Hepatic stellate cell (primary cell): ENCODE measurements around the gene NDFIP1.
"Not testable (repeated sequence)": the region's sequence is repeated elsewhere in the genome, so short reads cannot be mapped to it uniquely, and the experiment has no call there.

Source experiments
- DNase-seq: peaks from one replicate; pipeline ENCODE4 v3.0.0; 2011; ENCODE audit warnings: low spot score

Gene NDFIP1

DNA sequence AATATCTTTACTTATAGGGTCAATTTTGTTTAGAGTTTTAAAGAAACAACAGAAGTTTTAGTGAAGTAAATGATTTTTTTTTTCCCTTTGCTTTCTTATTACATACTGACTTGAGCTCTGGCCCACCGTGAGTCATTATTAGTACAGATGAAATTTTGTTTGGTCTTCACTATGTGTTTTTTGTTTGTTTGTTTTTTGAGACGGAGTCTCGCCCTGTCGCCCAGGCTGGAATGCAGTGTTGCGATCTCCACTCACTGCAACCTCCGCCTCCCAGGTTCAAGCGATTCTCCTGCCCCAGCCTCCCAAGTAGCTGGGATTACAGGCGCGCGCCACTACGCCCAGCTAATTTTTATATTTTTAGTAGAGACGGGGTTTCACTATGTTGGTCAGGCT is 45.9 kb downstream of the NDFIP1 start:
- not testable (repeated sequence) for DNase-seq

- DNase-seq = no peak
Measured at GRCh38 chr5:142156839-142157463, 48.4 kb downstream of the NDFIP1 start.

GRCh38 chr5:142159354-142159753 is 50.8 kb downstream of the NDFIP1 start:
- DNase-seq = no peak

- DNase-seq = no peak
Measured at GRCh38 chr5:142164315-142164714, 55.7 kb downstream of the NDFIP1 start.

DNA sequence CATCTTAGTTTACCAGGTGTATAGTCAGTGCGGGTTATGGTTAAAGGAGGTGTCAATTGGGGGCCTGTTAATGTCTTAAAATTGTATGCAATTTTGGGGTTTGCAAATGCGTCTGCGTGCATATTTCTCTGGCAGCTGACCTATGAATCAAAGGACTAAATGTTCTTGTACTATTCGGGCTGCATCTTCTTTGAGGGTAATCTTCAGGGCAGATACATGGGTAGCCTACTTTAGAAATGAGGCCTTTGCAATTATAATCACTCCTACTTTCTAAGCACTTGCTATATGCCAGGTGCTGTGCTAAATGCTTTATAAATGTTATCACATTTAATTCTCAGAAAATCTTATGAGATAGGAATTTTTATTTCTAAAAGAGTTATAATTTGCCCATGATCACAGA is 58.2 kb downstream of the NDFIP1 start:
- DNase-seq = no peak

GRCh38 chr5:142167458-142167857 is 58.9 kb downstream of the NDFIP1 start:
- no peak for DNase-seq

- DNase-seq = no peak
Measured at GRCh38 chr5:142168365-142168764, 59.8 kb downstream of the NDFIP1 start.

GRCh38 chr5:142170254-142170953 is 61.8 kb downstream of the NDFIP1 start:
- DNase-seq = no peak

- no peak for DNase-seq
Measured at GRCh38 chr5:142171270-142171669, 62.7 kb downstream of the NDFIP1 start.

GRCh38 chr5:142175039-142175438 is 66.5 kb downstream of the NDFIP1 start:
- no peak for DNase-seq

DNA sequence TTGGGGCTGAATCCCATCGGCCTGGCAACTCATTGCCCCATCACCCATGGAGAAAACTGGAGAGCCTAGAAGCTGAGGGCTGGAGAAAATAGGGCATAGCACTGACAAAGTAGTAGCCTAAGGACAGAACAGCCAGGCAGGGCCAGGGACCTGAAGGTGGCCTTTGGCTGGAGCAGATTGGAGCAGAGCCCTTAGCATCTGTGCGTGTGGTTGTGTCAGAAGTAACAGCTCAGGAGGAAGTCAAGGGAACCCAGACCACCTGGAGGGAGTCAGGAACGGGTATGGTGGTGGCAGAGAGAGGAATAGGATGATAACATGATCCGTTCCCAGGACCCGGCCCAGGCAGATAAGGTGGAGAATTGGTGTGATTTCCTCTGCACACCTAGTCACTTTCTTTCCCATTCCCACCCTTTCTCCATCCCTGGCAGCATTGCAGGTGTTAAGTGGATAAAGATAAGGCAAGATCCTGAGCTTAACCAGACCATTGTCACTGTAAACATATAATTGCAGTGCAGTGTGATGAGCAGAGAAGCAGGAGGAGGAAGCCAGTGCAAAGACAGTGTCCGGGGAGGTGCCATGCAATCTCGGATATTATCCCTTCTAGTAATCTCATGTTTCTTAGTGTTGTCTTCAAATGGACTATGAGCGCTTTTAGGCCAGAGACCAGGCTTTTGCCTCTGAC is 67.0 kb downstream of the NDFIP1 start:
- no peak for DNase-seq

DNA sequence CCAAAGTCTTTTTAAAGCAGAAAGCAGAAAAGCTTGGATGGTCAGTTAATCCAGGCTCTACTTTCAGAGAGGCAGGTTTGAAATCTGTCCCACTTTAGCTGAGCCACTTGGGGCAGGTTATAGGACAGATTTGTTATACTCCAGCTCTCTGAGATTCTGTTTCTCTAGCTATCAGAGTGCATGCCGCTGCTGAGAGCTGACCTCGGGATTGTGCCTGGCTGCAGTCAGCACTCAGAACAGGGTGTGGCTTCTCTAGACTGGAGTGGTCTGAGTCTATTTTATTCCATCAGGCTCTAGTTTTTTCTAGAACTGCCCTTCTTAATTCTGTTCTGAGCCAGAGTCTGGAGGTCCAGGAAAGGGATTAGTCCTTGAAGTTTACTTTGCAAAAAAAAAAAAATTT is 67.7 kb downstream of the NDFIP1 start:
- DNase-seq = no peak

DNA sequence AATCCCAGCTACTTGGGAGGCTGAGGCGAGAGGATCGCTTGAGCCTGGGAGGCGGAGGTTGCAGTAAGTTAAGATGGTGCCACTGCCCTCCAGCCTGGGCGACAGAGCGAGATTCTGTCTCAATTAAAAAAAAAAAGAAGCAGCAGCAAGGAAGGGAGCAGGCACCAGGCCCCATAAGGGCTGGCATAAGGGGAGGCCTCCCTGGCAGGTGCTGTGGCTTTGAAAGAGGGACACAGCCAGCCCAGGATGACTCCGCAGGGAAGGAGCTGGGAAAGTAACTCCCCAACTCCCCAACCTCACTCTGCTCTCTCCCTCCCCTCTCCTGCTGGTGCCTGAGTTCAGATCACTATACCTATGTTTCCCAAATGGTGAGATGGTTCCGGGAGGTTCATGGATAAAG is 70.1 kb downstream of the NDFIP1 start:
- no peak for DNase-seq

DNA sequence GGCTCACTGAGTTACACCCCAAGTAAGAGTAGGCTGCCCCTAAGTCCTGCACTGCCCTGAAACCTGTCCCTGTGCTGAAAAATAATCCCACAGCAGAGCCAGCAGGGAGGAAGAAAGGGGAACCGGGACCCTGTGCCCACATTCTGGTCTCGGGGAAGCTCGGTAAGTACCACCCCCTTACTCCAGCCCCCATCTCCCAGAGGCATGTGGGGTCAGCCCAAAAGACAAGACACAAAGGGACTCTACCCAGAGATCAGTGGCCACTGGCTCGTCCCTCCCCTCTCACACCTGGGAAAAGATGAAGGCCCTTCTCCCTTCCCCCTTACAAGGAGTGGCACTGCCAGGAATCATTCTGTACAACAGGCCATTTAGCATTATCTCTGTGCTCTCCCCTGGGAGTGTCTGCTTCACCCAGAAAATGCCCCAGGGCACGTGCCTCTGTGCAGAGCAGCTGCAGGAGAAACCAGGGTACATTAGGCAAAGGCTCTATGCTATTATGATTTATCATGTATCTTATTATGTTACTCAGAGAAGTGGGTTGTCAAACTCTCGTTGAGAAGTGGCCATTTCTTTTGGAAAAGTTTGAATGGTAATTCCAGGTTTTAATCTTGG is 71.3 kb downstream of the NDFIP1 start:
- no peak for DNase-seq

DNA sequence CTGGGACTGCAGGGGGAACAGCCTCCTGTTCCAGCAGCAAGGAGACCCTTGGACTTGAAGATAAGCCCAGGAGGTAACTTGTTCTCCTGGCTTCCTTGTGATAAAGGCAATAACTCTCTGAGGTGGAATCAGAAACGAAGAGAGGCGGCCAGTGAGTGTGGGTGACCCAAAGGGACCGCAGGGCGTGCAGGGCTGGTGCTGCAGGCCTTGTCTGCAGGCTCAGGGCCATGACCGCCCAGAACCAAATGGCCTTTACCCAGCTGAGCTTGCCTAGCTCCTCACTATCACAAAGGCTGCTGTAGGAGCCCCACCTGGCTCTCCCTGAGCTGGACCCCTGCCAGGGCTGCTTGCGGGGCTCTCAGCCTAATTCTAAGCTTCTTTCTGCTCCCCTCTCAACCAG is 72.5 kb downstream of the NDFIP1 start:
- no peak for DNase-seq

DNA sequence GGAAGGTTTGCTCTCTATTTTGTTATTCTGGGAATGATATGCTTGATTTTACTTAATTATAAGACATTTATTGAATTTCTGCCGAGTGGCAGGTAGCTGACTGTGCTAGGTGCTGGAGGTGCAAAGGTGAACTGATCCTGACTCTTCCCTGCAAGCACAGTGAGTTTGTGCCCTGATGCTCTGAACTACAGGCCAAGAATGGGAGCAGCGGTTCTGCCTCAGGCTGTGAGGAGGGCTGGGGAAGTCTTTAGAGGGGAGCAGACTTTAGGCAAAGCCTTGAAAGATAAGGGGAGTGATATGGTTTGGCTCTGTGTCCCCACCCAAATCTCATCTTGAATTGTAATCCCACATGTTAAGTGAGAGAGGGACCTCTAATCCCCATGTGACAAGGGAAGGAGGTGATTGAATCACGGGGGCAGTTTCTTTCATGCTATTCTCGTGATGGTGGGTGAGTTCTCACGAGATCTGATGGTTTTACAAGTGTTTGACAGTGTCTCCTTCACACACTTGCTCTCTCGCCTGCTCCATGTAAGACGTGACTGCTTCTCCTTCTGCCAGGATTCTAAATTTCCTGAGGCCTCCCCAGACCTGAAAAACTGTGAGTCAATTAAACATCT is 73.1 kb downstream of the NDFIP1 start:
- DNase-seq = no peak

DNA sequence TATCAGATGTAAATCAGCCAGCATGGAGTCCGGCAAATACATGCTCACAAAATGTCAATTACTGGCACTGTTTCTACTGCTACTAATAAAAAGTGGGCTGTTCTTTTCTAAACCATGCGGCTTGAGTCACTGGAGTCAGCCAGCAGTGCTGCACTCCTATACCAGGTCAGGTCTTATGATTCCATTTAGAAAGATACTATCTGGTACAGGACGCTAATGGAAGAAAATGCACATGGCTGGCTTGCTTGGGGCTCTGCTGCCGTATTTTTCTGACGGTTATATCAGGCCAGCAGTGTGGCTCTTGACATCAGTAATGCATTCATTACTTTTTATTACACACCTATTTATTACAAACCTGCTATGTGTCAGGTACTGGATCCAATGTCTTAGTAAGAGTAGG is 74.3 kb downstream of the NDFIP1 start:
- no peak for DNase-seq

- DNase-seq = no peak
Measured at GRCh38 chr5:142183561-142183960, 75.0 kb downstream of the NDFIP1 start.

GRCh38 chr5:142184988-142185387 is 76.4 kb downstream of the NDFIP1 start:
- no peak for DNase-seq

DNA sequence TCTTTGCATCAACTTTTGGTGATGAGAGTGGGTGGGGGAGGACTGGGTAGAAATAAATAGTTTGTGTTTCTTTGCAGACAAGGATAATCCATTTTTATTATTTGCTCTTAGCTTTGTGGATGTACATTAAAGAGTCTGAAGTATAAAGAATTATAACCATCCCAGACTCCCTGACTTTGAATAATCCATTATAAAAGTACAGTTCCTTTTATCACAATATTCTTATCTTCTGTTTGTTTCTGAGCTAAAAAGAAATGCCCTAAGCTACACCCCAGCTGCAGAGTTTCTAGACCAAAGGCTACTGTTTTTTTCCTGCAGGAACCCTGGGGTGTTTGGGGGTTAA is 77.9 kb downstream of the NDFIP1 start:
- no peak for DNase-seq

- DNase-seq = no peak
Measured at GRCh38 chr5:142186857-142187594, 78.4 kb downstream of the NDFIP1 start.

- DNase-seq = not testable (repeated sequence)
Measured at GRCh38 chr5:142188691-142189090, 80.1 kb downstream of the NDFIP1 start.
